ENCODE data around the gene CHPT1. TPM values are rescaled to one million over a fixed set of nuclear protein-coding genes. Genes with fewer than 3 reads are reported as not detected.

CHPT1 gene
- total and polyA plus RNA-seq, 2 donors (not counting 1 experiment from before 2014, with no cell fraction given) = 34.8 to 62.9 TPM

- Histone ChIP-seq H4K20me1 (ENCODE audit: control insufficient read depth, extremely low read depth, insufficient read depth, low read length) (no peaks in the 10 kb centered on the region), H3K9me3 (ENCODE audit: control insufficient read depth, insufficient read depth, low read depth, low read length) (no peaks in the 10 kb centered on the region), H3K4me2 (ENCODE audit: extremely low read depth, insufficient read depth, low read length) (no peak overlapping the region), H3K27ac (ENCODE audit: insufficient read depth, low read length) (no peak overlapping the region), H2AFZ (ENCODE audit: low read length) (no peak overlapping the region), H3K36me3 (ENCODE audit: control insufficient read depth, insufficient read depth, low read length) (no peaks in the 10 kb centered on the region), H3K4me3 (replicated peaks in 1 of 4; ENCODE audit: control extremely low read depth in 1 of 4, insufficient read depth in 1 of 4, low read depth in 3 of 4, low read length in 4 of 4) (no peak overlapping the region), H3K27me3 (ENCODE audit: control insufficient read depth, insufficient read depth, low read length) (no peaks in the 10 kb centered on the region), H3K9ac (ENCODE audit: insufficient read depth, low read length) (no peak overlapping the region), H3K4me1 (ENCODE audit: control insufficient read depth, extremely low read depth, insufficient read depth, low read length) (no peaks in the 10 kb centered on the region), H3K79me2 (ENCODE audit: control insufficient read depth, insufficient read depth, low read length) (no peaks in the 10 kb centered on the region)
- TF ChIP-seq EZH2 (IDR thresholded peaks at IDR 0.05; ENCODE audit: low read length, missing control alignments) (no peak), CTCF (conservative IDR thresholded peaks at IDR 0.05 in 1 of 2, IDR thresholded peaks at IDR 0.05 in 1 of 2; ENCODE audit: low read depth in 1 of 2, low read length in 2 of 2) (no peak)
- DNase-seq (ENCODE audit: low read depth in 2 of 2) = peak in 1 of 2 donors; percentile 22
Observed at GRCh38 chr12:101727098-101727497, 29.7 kb downstream of the CHPT1 start.

- Histone ChIP-seq H3K27me3 (ENCODE audit: control insufficient read depth, insufficient read depth, low read length) (no peaks in the 10 kb centered on the region), H3K36me3 (ENCODE audit: control insufficient read depth, insufficient read depth, low read length) (no peaks in the 10 kb centered on the region), H3K27ac (ENCODE audit: insufficient read depth, low read length) (no peak overlapping the region), H3K4me1 (ENCODE audit: control insufficient read depth, extremely low read depth, insufficient read depth, low read length) (no peaks in the 10 kb centered on the region), H3K9ac (ENCODE audit: insufficient read depth, low read length) (no peak overlapping the region), H4K20me1 (ENCODE audit: control insufficient read depth, extremely low read depth, insufficient read depth, low read length) (no peaks in the 10 kb centered on the region), H3K9me3 (ENCODE audit: control insufficient read depth, insufficient read depth, low read depth, low read length) (no peaks in the 10 kb centered on the region), H3K4me3 (replicated peaks in 1 of 4; ENCODE audit: control extremely low read depth in 1 of 4, insufficient read depth in 1 of 4, low read depth in 3 of 4, low read length in 4 of 4) (no peak overlapping the region), H3K4me2 (ENCODE audit: extremely low read depth, insufficient read depth, low read length) (no peak overlapping the region), H3K79me2 (ENCODE audit: control insufficient read depth, insufficient read depth, low read length) (no peaks in the 10 kb centered on the region), H2AFZ (ENCODE audit: low read length) (no peak overlapping the region)
- no peak for TF ChIP-seq CTCF (conservative IDR thresholded peaks at IDR 0.05 in 1 of 2, IDR thresholded peaks at IDR 0.05 in 1 of 2; ENCODE audit: low read depth in 1 of 2, low read length in 2 of 2)
- no peak for TF ChIP-seq EZH2 (IDR thresholded peaks at IDR 0.05; ENCODE audit: low read length, missing control alignments)
- DNase-seq (ENCODE audit: low read depth in 2 of 2) = no peak
Observed at GRCh38 chr12:101729842-101730241, 32.4 kb downstream of the CHPT1 start.

GRCh38 chr12:101732318-101732717 lies 34.9 kb downstream of the CHPT1 start:
- no peak for TF ChIP-seq CTCF (conservative IDR thresholded peaks at IDR 0.05 in 1 of 2, IDR thresholded peaks at IDR 0.05 in 1 of 2; ENCODE audit: low read depth in 1 of 2, low read length in 2 of 2)
- TF ChIP-seq EZH2 (IDR thresholded peaks at IDR 0.05; ENCODE audit: low read length, missing control alignments) = no peak
- no peak for DNase-seq (ENCODE audit: low read depth in 2 of 2)
- Histone ChIP-seq H3K79me2 (ENCODE audit: control insufficient read depth, insufficient read depth, low read length) (no peaks in the 10 kb centered on the region), H3K9ac (ENCODE audit: insufficient read depth, low read length) (no peak overlapping the region), H3K9me3 (ENCODE audit: control insufficient read depth, insufficient read depth, low read depth, low read length) (no peaks in the 10 kb centered on the region), H3K4me2 (ENCODE audit: extremely low read depth, insufficient read depth, low read length) (no peak overlapping the region), H3K4me1 (ENCODE audit: control insufficient read depth, extremely low read depth, insufficient read depth, low read length) (no peaks in the 10 kb centered on the region), H3K27ac (ENCODE audit: insufficient read depth, low read length) (no peak overlapping the region), H3K27me3 (ENCODE audit: control insufficient read depth, insufficient read depth, low read length) (no peaks in the 10 kb centered on the region), H4K20me1 (ENCODE audit: control insufficient read depth, extremely low read depth, insufficient read depth, low read length) (no peaks in the 10 kb centered on the region), H3K4me3 (replicated peaks in 1 of 4; ENCODE audit: control extremely low read depth in 1 of 4, insufficient read depth in 1 of 4, low read depth in 3 of 4, low read length in 4 of 4) (no peak overlapping the region), H2AFZ (ENCODE audit: low read length) (no peak overlapping the region), H3K36me3 (ENCODE audit: control insufficient read depth, insufficient read depth, low read length) (no peaks in the 10 kb centered on the region)
